Testis (tissue), 2 donors: ENCODE results near the gene PARP2.

Source experiments
- POLR2A ChIP-seq: fragments of 450-650 bp; IDR thresholded peaks from one replicate; pipeline ENCODE4 v1.6.1; 2017; ENCODE audit warnings: antibody characterized with exemption, mild to moderate bottlenecking, moderate library complexity
- TF ChIP-seq, protein P1 (sequence below), 3 experiments: fragments of 450-650 bp in 2 of 3; fragments of 200-600 bp in 1 of 3; sonication (generic) in 1 of 3; IDR thresholded peaks; one replicate each; pipeline ENCODE4 v1.5.1; 2016 to 2019; ENCODE audit warnings: antibody characterized with exemption in 3 of 3, mild to moderate bottlenecking in 2 of 3, moderate library complexity in 1 of 3

DNA sequence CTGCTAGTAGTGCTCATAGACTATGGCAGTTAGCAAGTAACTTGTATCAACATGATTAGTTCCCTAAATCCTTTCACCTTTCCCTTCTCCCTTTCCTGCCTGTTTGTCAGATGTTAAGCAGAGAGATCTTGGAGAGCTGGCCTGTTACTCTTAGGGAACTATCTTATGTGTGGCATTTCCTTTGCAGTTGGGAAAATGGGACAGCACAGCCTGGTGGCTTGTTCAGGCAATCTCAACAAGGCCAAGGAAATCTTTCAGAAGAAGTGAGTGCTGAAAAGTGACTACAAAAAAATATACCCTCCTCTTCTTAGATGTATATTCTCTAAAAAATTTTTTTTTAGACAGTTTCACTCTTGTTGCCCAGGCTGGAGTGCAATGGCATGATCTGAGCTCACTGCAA is 7.4 kb downstream of the PARP2 start:
- TF ChIP-seq, protein P1, sequence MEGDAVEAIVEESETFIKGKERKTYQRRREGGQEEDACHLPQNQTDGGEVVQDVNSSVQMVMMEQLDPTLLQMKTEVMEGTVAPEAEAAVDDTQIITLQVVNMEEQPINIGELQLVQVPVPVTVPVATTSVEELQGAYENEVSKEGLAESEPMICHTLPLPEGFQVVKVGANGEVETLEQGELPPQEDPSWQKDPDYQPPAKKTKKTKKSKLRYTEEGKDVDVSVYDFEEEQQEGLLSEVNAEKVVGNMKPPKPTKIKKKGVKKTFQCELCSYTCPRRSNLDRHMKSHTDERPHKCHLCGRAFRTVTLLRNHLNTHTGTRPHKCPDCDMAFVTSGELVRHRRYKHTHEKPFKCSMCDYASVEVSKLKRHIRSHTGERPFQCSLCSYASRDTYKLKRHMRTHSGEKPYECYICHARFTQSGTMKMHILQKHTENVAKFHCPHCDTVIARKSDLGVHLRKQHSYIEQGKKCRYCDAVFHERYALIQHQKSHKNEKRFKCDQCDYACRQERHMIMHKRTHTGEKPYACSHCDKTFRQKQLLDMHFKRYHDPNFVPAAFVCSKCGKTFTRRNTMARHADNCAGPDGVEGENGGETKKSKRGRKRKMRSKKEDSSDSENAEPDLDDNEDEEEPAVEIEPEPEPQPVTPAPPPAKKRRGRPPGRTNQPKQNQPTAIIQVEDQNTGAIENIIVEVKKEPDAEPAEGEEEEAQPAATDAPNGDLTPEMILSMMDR (IDR thresholded peaks at IDR 0.05), result peak in 2 of 3 experiments; percentile 8 to 39
- no peak for TF ChIP-seq POLR2A
